ENCODE measurements around the gene HDAC9.

HDAC9 gene

DNA sequence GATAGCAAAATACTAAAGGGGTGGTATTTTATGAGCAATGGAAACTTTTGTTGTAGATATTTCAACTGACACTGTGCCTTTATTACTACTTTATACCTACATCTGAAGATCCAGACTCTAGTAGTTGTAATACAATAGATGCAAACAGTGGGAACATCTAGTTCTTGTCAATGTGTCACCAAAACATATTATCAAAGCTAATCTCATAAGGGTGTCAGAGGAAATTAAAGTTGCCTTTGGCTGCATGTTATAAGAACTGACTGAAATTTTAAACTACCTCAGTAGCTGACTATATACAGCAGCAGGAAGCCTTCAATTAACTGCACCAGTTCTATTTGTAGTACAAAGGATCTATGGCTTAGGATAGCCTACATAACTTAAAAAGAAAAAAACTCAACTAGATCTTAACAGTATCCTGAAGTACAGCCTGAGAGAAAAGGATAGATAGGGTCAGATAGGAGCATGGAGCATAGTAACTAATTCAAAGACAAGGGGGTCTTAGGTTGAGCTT, 30.9 kb downstream of the HDAC9 start:
- DNase-seq = no peak

DNA sequence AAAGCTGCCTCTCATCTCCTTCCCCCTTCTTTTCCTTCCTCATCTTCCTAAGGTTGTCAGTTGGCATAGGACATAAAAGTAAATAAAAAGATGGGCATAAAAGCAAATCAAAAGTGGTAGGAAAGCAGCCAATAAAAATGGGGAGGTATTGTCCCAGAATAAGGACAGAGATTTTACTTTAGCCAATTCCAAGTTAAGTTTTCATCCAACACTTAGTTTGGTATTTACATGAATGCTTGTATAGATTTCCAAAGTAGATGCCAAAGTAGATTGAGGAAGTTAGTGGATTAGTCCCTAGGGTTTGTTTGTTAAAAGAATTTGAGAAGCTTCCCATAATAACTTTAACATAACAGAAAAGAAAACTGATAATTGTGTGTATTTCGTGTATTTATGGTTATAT, 33.7 kb downstream of the HDAC9 start:
- DNase-seq = no peak

DNA sequence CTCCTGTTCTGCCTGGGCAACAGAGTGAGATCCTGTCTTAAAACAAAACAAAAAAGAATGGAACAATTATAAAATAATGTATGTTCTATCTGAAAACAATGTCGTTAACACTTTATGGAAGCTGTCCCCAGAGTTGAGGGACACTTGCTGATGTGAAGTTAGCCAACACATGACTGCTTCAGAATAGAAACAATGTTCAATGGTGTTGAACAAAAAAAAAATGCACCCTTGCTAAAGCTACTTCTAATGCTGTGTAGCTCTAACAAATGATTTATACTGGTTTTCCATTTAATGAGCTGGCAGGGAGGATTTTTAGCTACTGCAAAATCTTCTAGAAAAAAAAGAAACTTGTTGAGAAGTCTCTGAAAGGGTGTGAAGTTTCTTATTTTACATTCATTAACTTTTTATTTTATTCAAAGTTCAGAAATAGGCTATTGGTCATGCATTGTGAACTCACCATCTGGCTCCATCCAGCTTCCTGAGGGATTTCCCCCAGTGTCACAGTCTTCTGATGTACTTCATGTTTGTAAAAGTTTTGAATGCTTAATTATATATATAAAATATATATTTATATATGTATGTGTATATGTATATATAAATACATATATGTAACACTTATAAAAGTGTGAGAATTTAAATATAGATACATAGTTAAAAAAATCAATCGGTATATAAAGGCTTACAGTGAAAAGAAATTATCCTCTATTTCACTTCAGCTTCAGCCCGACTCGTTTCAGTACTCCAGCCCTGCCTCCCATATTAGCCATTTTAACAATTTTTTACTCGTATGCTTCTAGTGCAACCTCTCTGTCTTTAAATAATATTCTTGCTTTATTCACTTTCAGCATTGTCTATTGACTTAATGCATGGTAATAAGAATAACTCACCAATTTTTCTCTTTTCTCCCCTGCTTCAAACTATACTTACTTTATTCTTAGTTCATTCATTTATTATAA, 35.0 kb downstream of the HDAC9 start:
- no peak for DNase-seq

DNA sequence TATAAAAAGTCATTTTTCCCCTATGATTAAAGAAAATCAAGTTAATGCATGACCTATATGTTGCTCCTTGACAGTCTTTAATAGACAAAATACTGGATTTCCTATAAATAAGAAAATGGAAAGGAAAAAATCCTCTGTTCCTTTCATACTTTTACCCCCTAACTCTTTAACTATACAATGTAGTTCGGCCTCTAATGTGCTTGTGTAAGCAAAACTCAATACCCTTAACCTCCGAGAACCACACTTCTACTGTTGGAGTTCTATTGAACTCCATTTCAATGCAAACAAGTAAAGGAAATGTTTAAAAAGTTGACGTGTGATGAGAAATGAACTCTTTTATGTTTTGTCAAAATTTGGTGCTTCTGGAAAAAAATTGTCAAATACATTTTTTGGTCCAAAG, 36.0 kb downstream of the HDAC9 start:
- no peak for DNase-seq

DNA sequence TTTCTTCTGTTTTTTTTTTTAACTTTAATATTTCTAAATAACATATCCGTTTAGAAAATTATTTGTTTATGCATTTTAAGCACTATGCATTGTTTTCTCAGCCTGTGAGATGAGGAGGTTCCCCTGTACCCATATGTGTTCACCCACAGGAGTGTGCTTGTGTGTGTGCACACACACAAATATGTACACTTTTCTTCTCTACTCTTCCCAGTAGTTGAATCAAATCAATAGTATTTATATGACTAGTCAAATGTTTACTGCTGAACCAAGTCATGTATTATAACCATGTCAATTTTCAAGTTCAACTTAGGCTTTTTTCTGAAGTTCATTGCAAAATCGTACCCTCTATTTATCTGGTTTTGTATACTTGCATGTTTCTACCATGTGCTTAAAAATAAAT, 37.3 kb downstream of the HDAC9 start:
- DNase-seq = no peak

DNA sequence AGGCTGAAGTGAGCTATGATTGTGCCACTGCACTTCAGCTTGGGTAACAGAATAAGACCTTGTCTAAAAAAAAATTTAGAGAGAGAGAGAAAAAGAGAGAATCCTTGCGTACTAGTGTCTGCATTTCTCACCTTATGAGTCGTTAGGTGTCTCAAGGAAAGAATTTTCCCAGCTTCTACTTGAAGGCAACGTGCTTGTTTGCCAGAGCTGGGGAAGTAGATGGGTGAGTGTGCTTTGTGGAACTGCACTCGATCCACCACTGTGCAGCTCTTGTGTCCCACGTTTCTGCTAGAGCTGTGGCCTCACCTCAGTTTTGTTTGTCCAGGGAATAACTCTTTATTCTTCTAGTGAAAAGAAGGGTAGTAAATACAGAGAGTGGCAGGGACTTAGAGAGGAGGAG, 38.9 kb downstream of the HDAC9 start:
- DNase-seq = no peak

DNA sequence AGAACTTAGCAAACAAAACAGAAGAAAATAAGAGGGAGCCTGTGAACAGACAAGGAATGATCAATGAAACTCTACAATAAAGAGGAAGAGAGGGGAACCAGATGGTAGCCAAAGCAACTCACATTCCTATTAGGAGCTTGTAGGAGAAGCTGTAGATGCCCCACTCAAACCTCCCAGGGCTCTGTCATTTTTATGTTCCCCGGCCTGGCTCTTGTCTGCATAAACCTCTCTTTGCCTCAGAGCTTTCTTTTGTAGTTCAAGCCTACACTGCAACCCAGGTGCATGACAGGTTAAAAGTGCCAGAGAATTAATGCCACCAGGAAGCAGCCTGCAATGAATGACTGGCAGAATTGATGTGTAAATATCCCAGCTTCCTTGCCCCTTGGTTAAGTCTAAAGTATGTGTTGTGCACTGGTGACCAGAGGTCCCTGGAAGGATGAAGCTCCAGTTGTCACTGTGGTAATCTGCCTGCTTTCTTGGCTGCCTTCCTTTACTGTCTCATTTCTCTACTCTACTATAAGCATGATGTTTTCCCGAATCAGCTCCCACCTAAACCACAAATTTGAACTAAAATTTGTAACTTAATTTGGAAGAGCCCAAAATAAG, 40.4 kb downstream of the HDAC9 start:
- no peak for DNase-seq

DNA sequence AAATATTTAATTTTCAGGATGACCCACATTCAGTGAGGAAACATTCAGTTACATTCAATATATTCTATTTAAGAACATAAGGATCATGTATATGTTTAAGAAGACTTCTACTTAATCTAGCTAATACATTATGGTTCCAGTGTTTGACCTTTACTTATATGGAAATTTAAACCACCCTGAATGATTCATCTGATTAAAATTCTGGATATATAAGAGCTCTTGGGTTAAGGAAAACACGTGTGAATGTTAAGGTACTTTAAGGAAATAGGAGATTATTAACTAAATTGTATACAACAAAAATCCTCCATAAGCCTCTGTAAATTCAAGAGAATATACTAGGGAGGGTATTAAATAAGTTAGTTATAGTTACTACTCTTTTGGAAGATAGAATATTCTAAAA, 40.9 kb downstream of the HDAC9 start:
- no peak for DNase-seq

DNA sequence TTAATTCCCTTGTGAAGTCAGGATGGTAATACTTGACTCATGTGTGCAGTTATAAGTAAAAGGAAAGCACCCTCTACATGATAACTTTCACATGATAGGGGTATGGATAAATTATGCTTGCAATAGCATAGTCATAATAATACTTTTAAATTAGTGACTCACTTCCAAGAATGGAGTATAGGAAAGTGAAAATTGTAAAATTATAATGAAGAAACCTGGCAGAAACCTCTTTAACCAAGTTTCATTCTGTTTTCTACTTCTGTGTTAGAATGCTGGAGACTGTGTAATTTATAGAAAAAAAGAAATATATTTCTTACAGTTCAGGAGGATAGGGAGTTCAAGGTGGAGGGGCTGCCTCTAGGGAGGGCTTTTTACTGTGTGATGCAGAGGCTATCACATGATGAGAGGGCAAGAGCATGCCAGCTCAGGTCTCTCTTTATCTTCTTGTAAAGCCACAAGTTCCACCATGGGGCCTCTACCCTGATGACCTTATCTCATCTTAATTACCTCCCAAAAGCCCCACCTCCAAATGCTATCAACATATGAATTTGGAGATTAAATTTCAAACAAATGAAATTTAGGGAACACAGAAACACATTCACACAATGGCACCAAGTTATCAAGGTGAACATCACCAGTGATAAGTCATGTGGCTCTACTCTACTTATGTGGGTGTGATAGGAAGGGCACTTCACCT, 43.2 kb downstream of the HDAC9 start:
- DNase-seq = no peak

DNA sequence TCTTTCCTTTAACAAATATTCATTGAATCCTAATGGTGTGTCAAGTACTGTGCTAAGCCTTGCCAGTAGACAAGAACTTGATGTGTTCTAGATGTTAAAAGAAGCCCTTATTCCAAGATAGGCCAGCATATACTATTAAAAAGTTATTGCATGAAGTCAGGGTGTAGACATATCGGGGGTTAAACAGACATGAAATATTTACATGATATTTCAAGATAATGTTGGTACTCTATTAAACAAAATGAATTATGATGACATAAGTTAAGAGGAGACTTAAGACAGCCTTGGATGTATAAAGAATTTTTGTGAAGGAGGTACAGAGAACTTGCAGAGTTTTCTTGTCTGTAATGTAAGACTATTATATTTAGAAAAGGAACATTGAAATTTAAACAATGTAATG, 44.8 kb downstream of the HDAC9 start:
- DNase-seq = no peak

DNA sequence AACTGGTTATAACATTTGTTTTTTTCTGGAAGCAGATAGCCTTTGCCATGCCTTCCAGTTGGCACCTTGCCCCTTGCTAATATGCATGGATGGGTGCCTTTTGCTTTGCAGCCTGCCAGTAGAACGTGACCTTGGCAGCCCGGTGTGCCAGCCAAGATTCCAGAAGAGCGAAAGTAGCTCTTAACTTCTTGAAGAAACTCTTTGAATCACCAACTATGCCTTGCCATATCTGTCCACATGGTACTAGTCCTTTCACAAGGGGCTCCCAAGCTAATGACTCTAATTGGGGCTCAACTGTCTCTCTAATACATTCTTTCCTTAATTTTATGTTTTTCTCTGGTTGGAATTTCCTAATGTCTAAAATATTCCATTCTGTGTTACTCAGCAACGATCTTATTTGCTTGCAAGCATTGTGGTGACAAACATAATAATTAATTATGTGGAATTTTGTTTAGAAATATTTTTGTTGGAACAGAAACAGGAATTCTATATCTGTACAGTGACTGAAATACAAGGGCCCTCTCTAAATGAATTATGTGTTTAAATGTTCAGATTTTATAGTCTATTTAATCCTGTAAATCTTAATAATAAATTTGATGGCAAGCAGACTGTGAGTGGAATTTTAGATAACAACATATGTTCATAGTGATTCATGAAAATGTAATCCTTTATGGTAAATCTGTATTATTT, 45.8 kb downstream of the HDAC9 start:
- DNase-seq = peak; percentile 78

DNA sequence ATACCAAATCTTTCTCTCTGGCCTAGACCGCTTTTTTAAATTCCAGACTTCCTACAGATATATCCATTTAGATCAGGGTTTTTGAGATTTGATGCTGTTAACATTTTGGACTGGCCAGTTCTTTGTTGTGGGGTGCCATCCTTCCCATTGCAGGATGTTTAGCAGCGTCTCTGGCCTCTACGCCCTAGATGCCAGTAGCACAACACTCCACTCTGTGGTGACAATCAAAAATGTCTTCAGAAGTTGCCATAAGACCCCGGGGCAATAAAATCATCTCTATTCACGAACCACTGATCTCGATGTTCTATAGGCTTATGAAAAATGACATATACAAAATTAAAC, 46.3 kb downstream of the HDAC9 start:
- no peak for DNase-seq

DNA sequence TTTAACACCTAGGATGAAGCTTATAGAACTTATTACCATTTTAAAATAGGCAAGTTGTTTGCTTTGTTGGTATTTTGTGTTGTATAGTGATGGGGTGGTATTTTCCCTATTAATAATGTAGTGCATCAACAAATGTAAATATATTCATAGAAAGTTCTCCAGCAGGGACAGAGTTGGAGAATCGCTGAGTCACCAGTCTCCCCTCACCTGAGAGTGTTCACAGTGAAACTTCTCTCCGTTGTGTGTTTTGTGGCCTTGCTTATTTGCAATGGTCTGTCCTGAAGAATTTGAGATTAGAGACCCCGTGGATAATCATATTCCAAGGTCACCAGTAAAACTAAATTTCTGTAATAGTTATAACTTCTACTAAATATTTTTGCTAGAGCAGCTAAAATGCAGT, 51.0 kb downstream of the HDAC9 start:
- DNase-seq = no peak

DNA sequence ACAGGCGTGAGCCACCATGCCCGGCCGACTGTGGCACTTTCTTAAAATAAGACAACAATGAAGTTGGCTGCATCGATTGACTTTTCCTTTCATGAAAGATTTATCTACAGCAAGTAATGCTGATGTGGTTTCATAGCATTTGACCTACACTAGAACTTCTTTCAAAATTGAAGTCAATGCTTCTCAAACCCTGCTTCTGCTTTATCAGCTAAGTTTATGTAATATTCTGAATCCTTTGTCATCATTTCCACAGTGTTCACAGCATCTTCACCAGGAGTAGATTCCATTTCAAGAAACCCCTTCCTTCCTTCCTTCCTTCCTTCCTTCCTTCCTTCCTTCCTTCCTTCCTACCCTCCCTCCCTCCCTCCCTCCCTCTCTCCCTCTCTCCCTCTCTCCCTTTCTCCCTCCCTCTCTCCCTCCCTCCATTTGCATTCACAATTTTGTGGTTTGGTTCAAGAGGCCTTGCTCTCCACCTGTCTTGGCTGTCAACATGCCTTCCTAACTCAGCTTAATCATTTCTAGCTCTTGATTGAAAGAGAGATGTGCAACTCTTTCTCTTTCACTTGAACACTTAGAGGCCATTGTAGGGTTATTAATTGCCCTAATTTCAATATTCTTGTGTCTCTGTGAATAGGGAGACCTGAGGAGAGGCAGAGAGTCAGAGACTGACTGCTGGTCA, 52.1 kb downstream of the HDAC9 start:
- no peak for DNase-seq

DNA sequence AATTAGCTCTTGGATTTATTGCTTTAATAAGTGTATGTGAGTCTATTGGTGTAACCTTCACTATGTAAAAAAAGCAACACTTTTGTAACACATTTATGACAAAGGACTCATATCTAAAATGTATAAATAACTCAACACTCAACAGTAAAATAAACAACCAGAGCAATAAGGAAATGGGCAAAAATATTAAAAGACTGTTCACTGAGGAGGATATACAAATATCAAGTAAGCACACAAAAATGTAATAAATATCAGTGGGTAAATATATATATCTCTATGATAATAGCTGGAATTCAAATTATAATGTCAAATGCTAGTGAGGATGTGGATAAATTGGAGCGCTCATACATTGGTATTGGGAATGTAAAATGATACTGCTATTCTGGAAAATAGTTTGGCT, 53.0 kb downstream of the HDAC9 start:
- DNase-seq = no peak

DNA sequence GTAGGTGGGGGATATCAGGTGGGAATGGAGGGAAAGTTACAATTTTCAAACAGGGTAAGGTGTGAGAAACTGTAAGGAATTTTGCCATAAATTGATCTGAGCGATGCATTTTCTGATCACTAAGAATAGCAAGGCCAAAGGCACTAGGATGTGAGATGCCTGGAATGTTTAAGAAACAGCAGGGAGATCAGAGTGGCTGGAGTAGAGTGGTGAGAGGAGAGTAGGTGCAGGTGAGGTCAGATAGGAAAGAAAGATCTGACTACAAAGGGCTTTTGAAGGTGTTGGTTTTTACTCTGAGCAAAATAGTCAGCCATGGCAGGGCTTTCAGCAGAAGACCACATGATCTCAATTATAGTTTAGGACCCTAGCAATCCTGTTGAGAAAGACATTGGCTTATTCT, 55.0 kb downstream of the HDAC9 start:
- DNase-seq = no peak

DNA sequence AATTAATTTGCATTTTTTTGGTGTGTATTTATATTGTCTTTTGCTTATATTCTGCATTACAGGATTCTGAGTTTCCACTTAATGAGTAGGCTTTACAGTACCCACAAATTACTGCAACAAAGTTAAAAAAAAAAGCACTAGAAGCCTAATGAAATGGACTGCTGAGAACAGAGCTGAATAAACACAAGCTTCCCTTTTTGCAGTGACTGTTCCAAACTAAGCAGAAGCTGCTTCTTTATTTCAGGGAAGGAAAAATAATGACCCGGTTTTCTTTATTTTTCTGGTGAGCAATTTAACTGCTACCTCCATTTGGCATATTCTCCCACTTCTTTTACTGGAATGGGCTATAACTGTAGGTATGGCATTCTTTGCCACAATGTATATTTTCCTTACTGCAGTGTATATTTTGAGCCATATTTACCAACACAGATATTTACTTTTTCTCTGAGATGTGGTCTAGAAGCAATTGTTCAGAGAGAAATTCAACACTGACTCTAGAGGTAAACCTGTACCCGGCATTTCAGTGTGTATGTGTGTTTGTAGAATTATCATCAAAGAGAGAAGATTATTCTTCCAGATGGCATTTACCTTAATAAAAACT, 56.9 kb downstream of the HDAC9 start:
- no peak for DNase-seq

DNA sequence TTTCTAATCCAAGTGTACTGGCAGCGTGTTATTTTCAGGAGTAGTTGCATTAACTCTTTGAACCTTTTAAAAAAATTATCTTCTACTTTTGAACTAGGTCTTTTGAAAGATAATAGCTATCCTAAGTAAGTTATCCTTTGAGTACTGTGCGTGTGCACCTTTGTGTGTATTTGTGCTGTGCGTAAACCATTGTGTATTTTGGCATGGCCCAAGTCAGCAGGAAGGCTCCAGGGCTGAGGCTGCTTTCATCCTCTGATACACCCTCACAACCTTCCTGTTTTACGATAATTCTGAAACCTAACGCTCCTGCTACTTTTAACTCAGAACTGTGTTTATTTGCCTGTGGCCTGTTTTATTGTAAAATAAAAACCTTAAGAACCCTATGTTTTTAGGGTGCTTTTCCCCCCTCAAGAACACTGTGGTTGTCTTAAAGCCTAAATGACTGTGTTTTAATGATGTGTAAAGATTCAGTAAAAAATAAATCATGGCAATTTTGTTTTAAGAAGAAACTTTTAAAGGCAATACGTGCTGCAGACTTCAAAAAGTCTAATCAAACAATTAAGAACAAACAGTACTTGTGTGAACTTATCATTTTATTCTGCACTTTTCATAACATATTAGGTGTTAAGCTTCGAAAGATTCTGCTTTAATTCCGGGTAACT, 57.5 kb downstream of the HDAC9 start:
- no peak for DNase-seq

DNA sequence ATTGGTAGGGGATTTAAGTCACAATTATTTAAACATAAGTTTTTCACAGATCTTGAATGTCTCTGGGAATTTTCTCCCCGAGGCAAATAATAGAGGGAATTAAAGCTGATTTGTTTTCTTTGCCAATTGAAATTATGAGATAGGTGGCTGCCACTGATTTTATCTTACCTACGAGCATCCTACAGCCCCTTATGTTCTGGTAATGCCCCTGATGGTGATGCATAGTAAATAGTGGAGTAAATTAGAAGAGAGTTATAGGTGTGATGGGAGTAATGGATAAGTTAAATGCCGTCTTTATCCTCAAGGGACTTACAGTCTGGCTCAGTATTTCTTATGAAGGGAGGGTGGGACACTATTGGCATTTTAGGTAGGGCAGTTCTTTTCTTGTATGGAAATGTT, 58.1 kb downstream of the HDAC9 start:
- DNase-seq = no peak

DNA sequence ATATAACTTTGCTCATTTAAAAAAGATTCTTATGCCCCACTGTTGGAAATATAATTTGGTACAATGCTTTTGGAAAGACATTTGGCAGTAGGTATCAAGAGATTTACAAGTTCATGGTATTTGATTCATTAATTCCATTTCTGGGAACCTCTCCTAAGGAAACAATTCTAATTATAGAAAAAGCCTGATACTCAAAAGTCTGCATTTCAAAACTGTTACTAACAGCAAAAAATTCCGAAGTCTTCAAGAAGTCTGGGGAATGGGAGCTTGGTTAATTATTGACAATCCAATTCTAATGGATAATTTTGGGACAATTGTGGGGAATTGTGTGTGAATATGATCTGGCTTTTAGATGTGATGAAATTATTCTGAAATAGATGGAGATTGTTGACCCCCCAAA, 59.6 kb downstream of the HDAC9 start:
- peak; percentile 73 for DNase-seq

DNA sequence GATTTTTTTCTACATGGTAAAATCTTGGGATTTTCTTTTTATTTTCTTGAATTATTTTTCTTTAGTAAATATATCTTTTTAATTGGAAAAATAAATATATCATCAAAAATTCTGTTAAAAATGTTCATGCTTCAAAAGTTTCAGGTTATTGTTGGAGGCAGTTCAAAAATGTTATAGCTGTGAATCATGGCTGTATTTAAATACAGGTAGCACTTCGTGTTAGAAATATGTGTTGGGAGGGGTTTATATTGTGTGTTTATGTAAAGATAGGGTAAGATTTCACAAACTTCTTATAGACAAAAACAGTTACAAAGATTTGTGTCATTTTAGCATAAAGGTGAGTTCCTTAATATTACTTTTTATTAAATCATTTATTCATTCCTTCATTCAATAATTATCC, 60.4 kb downstream of the HDAC9 start:
- DNase-seq = no peak
